SH-SY5Y (cell line): ENCODE data around the gene SETD4.

ENCODE experiments used
- GATA2 ChIP-seq: IDR thresholded peaks from 2 replicates; pipeline ENCODE4 v1.6.1; 2011; ENCODE audit warnings: mild to moderate bottlenecking, low read depth, low read length
- GATA3 ChIP-seq: IDR thresholded peaks from 2 replicates; pipeline ENCODE4 v1.6.1; 2011; ENCODE audit warnings: low read depth, mild to moderate bottlenecking, low read length, moderate library complexity

DNA sequence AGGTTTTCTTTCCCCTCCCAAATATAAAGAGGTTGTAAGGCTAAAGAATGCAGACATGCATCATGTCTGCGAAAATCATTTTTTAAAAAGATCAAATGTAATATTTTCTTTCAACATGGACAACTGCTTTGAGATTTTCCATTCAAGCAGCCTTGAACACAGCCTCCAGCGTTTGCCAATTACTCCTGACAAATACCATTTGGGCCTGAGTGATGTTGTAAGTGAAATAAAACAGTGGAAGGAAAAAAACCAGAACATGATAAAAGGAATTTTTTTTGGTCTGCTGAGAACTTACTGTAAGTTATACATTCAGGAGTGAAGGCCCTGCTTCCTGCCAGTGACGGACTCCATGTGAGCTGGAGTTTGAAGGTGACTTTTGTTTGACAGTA is 37.2 kb downstream of the SETD4 start:
- TF ChIP-seq GATA2 (no peak), GATA3 (no peak)
